ENCODE data around the gene ATP13A4. TPM values are rescaled to one million over a fixed set of nuclear protein-coding genes. Genes with fewer than 3 reads are reported as not detected.
A peak's percentile ranks its signal among the peaks of the same experiment; 100 is the strongest.

ATP13A4 gene
- total RNA-seq, 1 experiment from 2014 or later: 0.23 TPM

DNA sequence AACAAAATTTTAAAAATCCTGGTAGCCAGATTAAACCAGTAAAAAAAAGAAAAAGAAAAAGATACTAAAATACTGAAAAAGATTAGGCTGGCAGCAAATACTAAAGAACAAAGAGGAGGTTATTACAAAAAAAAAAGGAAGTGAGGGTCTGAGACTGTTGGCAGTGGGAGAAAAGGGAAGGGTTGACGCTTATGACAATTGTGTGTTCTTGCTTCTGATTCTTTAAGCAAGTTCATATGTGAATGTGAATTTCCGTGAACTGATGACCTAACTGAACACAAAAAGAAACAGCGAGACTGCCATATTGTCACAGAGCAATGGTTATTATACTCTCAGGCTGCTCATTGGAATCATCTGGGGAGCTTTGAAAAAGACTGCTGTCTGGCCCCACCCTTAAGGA lies 56.5 kb downstream of the ATP13A4 start:
- no peak for DNase-seq (ENCODE audit: low spot score)

DNA sequence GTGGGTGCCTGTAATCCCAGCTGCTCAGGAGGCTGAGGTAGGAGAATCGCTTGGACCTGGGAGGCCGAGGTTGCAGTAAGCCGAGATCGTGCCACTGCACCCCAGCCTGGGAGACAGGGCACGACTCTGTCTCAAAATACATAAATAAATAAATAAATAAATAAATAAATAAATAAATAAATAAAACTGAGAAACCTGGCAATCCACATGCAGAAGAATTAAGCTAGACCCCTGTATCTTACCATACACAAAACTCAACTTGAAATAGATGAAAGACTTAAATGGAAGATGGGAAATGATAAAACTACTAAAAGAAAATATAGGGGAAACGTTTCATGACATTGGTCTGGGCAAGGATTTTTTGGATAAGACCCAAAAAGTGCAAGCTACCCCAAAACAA lies 58.0 kb downstream of the ATP13A4 start:
- no peak for DNase-seq (ENCODE audit: low spot score)

DNA sequence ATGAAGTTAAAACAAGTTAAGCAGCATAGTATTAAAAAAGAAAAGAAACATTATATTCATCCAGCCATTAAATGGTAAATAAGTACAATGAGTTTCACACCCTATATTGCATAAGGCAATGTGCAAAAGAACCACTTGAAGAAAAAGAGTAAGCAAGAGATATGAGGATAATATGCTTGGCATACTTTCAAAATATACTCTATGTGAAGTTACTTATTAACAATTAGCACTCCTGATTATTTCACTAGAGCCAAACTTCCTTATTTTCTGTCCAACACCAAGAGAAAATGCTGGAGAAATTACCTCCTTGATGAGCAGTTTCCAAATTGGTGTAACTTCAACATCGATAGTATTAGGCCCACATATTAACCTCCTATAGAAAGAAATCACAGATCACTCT lies 63.7 kb downstream of the ATP13A4 start:
- peak; percentile 1 for DNase-seq (ENCODE audit: low spot score)

DNA sequence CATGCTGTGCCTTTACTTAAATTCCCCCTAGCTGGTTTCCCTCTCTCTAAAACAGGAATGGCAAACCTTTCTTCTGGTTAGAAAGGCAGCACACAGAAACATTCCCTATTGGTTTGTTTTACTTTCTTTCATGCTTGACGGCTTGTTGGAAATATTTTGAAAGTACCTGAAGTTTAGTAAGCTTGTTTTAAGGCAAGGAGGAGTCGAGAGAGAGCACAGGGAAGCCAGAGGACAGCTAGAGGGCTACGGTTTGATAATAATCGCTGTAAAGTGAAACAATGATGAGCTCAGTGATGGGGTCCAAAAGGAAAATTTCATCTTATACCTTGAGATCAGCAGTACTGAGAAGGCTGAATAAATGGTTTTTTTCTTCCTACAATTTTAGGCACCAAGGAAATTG lies 64.1 kb downstream of the ATP13A4 start:
- DNase-seq (ENCODE audit: low spot score): no peak

DNA sequence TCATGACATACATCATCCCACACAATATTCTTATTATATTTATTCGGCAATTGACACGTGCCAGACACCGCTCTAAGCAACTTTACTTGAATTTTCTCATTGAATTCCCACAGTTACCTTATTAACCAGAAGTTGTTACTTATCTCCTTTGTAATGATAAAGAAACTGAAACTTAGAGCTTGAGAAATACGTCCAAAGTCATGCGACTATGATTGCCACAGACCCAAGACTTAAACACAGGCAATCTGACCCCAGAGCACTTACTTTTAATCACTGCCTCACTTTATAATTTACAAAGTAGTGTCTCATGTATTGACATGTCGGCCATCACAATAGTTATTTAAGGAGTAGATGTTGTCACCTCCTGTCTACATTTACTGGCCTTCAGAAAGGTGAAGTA lies 64.7 kb downstream of the ATP13A4 start:
- no peak for DNase-seq (ENCODE audit: low spot score)

DNA sequence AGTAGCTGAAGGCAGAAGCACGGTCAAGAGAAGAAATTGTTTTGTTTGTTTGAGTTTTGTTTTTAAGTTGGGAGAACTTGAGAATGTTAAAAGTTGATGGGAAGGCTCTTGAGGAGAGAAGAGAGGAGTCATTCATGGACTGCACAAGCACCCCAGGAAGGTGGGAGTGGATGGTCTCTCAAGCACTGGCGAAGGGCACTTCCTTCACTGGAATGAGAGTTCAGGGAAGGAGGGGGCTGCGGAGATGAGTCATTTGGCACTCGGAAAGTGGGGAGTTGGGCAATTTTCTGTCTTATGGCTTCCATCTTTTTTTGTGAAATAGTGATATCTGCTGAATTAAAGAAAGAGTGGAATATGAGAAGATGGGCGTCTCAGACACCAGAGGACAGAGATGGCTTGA lies 66.0 kb downstream of the ATP13A4 start:
- no peak for DNase-seq (ENCODE audit: low spot score)

DNA sequence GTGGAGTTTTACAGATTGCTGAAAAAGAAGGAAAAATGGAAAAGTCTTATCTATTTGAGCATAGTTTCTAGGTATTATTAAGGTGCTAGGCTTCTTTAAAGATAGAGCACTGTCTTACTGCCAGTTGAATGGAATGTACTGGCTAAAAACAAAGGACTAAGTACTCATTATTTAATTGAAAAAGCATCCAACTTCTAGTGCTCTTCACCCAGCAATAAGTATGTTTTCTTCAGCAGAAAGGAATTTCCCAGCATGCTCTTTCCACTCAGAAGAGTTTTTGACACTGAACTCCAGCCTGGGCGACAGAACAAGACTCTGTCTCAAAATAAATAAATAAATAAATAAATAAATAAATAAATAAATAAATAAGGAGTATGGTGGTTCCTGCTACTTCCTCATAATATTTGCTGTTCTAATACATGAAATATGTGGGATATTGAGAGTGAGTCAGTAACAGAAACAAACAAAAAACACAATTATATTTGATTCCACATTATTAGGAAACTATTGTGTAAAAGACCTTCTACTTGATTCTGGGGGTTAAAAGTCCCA lies 70.6 kb downstream of the ATP13A4 start:
- DNase-seq (ENCODE audit: low spot score): no peak

DNA sequence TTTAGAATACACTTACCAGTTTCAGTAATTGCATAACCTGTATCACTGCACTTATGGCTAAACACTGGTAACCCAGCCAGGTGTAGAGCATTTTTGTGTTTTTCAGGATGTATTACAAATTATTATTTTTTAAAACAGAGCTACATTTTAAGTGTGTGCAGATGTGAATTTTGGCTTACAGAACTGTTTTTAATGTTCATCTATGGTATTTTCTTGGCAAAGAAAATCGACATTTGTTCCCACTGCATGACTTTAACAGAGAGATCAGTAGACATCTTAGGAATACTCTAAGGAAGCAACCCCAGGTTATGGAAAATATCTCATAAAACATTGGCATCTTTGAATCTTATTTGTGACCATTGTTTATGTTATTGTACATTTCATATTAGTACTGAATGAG lies 73.3 kb downstream of the ATP13A4 start:
- DNase-seq (ENCODE audit: low spot score): no peak

DNA sequence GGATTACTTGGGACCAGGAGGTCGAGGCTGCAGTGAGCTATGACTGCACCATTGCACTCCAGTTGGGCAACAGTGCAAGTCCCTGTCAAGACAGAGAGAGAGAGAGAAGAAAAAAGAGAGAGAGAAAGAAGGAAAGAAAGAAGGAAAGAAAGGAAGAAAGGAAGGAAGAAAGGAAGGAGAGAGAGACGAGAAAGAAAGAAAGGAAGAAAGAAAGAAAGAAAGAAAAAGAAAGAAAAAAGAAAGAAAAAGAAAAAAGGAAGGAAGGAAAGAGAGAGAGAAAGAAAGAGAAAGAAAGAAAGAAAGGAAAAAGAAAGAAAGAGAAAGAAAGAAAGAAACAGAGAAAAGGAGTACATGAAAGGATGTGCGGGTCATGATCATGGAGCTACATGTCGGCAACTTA lies 80.2 kb downstream of the ATP13A4 start:
- DNase-seq (ENCODE audit: low spot score): no peak

DNA sequence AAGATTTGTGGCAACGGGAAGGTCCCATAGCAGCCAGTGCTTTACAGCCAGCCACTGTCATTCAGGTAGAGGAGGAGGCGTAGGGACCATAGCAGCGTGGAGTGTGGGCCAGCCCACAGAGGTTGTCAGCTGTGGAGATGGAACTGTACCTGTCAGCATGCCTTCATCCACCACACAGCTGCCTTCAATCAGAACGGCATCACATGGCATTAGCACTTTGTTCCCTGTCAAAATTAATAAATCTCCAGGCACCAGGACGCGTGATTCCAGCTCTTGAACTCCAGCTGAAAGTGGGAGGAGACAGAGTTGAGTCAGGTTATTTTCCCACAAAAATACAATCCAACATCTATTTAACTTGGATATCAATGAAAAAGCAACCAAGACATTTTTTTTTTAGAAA lies 84.0 kb downstream of the ATP13A4 start:
- DNase-seq (ENCODE audit: low spot score): no peak

DNA sequence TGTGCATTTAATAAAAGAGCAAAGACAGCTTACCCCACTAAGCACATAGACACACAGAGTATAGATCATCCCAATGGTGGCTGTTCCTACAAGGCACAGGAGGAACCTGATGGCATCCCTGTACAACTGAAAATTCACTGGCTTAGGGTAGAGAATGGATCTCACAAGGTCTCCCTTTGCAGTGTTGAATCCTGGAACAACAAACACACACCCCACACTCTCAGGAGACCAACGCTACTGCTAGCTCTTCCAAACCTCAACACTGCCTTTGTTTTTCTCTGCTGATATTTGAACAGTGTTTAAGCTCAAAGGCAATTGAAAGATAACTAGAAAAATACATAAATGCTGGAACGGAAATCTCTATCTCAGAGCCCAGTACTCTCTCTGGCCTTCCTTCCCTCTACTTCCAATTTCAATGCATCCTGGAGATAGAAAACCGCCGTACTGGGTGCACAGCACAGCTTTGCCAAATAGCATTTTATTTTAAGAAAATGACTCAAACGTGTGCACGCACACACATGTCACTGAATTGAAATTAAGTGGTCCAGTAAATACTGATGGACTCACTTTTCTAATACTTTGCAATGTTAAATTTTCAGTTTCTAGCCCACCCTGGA lies 88.6 kb downstream of the ATP13A4 start:
- no peak for DNase-seq (ENCODE audit: low spot score)

DNA sequence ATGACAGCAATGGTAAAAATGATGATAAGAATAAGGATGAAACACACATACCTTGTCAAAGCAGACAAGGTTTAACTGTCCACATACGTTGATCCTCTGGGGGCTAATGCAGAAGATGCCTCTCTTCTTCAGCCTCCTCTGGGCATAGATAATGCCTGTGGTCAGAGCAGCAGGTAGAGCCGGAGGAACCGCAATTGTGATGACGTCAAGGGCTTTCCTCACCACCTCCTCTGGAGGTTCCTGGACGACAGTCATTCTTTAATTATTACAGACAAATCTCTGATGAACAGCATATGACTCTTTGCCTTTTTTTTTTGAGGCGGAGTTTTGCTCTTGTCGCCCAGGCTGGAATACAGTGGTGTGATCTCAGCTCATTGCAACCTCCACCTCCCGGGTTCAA lies 89.8 kb downstream of the ATP13A4 start:
- no peak for DNase-seq (ENCODE audit: low spot score)

DNA sequence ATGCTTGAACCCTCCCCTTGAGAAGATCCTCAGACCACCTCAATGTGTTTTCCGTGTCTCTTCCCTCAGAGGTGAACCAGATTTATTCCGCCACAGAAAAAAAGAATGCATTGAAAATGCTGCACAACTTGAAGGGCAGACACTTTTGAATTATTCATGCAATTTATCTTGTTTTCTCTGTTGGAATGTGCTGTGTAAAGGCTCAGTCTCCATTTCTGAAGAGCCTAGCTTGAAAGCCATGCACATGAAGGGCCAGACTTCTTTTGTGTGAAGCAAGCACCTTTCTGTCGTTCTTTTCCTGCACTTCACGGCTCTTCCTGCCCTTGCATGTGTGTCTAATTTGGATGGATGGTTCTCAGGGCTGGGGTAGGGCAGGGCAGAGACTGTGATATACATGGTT lies 97.2 kb downstream of the ATP13A4 start:
- no peak for DNase-seq (ENCODE audit: low spot score)

DNA sequence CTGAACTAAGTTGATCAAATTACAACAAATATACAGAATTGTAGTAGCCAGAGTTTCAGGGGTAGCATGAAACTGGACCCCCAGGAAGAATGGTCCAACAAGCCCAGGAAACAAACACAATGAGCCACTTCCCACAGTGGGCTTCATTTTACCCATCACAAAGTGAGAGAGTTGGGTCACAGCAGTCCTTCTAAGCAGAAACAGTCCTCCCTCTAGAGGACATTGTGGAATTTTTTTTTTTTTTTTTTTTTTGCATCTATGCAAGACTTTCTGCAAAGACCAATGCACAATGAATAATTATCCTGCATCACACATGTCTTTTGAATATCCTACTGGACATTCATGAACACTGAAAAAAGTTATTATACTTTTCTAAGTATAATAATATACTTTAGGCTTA lies 102.4 kb downstream of the ATP13A4 start:
- DNase-seq (ENCODE audit: low spot score): no peak

DNA sequence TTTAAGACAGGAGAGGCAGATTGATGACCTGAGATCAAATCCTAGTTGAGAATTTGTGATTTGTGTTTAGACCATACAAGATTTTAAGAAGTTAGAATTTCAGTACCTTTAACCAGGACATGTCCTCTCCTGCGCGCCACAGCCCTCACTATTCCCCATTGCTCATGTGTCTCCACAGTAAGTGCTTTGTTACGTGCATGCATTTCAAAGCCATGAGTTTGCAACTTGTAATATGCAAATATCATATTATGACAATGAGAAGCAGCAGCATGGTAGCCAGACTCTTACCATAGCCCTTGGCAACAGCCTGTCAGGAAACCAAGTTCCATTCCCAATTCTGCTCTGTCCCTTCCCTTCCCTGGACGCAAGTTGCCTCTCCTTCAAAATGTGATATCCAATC lies 102.8 kb downstream of the ATP13A4 start:
- DNase-seq (ENCODE audit: low spot score): no peak

DNA sequence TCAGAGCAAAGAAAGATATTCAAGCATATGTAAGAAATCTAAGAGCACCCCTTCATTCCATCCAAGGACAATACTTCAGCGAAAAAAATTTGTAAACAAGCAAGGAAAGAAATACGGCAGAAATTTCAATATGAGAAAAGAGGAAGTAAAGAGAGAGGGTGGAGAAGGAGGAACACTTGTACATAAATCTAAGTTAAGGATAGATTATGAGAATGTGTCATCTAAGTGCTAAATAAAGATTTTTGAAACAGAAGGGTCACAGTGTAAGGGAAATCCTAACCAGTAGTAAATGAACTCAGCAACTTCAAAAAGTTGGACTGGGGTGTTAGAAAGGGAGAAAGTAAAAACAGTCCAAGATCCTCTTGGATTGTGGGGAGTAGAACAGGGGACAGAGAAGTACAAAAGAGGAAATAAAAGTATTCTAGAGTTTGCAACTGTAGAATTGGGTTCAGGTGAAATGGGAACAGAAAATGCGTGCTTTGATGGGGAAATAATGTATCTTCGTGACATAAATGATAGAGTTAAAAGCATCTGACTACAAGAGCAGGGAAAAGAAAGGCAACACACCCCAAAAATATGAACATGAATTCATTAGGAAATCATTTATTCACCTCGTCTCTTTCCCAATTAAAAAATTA lies 107.6 kb downstream of the ATP13A4 start:
- DNase-seq (ENCODE audit: low spot score): no peak

DNA sequence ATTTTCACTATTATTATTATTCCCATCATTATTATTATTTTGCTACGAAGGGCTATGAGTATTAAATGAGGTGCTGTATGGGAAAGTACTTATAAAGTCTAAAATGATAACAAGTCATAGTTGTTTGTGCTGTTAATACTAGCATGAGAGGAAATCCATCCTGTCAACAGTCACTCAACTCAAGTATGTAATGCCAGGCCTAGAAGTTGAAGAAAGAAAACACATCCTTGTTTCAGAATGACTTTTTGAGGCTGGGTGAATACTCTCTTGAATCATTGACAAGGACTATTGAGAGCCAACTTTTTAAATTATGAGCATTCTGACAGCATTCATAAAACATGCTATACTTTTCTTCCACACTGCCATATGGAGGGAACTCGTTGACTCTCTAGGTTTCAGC lies 115.3 kb downstream of the ATP13A4 start:
- no peak for DNase-seq (ENCODE audit: low spot score)

DNA sequence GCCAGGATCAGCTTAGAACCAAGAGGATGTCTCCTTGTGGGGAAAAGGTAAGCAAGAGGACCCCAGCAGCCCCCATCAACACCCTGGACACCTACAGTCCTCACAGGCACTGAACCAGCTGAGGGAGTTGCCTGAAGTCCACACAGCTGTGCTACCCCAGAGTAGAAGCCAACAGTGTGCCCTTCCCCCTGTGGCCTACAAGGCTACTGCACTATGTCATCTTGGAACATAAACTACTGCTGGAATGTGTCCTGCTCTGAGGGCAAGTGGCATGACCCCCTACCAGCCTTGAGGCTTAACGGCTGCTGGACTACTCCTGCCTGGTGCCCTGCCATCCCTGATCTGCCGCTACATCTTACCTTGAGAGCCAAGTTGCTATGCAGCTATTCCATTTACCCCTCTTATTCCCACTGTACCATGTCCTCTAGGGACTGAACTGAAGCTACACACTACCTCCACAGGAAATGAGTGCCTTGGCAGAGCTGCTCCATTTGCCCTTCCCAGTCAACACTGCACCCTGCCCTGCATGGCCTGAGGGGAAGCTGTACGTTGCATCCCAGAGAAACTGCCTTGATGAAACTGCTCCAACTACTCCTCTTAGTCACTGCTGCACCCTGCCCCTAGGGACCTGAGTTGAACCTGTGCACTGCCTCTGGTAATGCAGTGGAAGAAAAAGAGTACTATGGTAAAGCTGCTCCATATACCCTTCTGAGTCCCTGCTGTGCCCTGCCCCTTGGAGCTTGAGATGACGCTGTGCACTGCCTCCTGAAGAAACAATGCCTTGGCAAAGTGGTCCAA lies 135.9 kb downstream of the ATP13A4 start:
- DNase-seq (ENCODE audit: low spot score): no peak

DNA sequence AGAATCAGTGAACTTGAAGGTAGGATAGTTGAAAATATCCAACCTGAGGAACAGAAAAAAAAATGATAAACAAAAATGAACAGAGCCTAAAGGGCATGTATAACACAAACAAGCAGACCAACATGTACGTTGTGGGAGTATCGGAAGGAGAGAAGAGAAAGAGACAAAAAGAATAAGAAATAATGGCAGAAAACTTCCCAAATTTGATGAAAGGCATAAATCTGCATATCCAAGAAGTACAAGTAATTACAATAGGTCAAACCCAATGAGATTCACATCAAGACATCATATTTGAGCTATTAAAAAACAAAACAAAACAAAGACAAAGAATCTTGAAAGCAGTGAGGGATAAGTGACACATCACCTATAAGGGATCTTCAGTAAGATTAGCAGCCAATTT lies 138.1 kb downstream of the ATP13A4 start:
- no peak for DNase-seq (ENCODE audit: low spot score)

DNA sequence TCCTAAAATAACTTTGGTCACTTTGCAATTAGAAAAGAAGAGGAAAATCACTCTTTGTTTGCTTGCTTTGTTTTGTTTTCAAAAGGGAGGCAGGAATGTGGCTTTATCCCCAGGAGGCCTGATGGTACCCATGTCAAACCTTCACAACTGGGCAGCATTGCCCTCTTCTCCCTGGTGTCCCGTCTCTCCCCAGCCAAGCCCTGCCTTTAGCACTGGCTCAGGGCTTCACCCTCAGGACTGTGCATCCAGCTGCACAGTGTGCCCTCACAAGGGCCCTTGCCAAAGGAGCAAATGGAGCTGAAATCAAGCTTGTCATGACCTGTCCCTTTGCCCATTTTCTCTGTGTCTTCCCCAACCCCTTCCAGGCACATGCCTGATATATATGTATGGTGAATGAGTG lies 147.0 kb downstream of the ATP13A4 start:
- no peak for DNase-seq (ENCODE audit: low spot score)

DNA sequence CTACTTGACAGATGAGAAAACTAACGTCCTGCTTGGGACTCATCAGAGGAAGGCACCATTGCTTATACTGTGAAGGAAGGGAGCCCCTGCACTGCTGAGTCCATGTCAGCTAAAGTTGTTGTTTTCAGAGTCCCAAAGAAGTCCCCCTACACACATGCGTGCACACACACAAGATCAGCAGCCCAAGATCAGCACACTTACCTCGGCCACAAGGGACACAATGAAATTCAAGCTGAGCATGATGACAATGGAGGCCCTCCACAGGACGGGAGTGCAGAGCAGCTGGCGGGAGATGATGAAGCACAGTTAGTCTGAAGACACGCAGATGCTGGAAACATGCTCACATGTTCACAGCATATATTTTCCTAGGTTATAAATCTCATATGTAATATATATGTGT lies 147.6 kb downstream of the ATP13A4 start:
- DNase-seq (ENCODE audit: low spot score): no peak

DNA sequence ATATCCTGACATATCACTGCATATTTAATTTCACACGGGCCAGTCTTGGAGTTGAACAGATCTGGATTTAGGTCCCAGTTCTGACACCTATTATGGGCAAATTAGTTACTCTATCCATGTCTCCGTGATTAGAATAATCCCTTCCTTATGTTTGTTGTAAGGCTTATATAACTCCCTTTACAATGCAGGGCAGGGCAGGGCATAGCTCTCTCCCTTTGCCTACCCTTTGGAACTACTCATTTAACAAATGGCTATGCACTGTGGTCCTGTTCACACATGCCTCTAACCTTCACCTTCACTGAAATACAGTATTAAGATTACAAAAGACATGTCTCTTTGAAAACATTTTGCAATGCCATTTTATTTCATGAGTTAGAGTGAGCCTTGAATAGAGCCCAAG lies 151.4 kb downstream of the ATP13A4 start:
- DNase-seq (ENCODE audit: low spot score): no peak

DNA sequence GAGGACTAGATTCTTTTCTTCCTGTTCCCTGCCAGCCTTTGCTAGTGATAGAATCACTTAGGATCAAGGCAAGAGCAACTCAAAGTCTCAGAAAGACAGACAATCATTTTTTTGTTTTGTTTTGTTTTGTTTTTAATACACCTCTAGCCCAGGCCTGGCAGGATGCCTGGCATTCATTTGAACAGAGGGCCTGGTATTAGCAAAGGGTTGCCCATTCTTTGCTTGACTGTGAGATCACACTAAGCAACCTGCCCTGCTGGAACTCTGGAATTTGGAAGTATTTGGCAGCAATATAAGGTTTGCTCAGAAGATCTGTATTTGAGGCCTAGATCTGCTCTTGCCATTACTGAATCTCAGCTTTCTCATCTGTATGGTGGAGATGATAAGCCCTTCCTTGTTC lies 154.4 kb downstream of the ATP13A4 start:
- DNase-seq (ENCODE audit: low spot score): no peak
